NCI-H69 (cell line): ENCODE data around the gene ASB2.
A peak's percentile ranks its signal among the peaks of the same experiment; 100 is the strongest.

Experiments
- DNase-seq: peaks from one replicate; lab custom pipeline; 2025; lab: John Stamatoyannopoulos, UW

ASB2 gene

GRCh38 chr14:93960774-93961438, 15.5 kb downstream of the ASB2 start:
- DNase-seq, result no peak

- DNase-seq, result no peak
These were observed 16.3 kb downstream of the ASB2 start for GRCh38 chr14:93960108-93960475.

- peak; percentile 20 for DNase-seq
These were observed 16.9 kb downstream of the ASB2 start for GRCh38 chr14:93959239-93960107.

GRCh38 chr14:93958567-93959238, 17.7 kb downstream of the ASB2 start:
- DNase-seq, result no peak

- no peak for DNase-seq
These were observed 18.4 kb downstream of the ASB2 start for GRCh38 chr14:93957751-93958566.

GRCh38 chr14:93957333-93957710, 19.0 kb downstream of the ASB2 start:
- DNase-seq, result no peak

GRCh38 chr14:93956514-93957332, 19.6 kb downstream of the ASB2 start:
- no peak for DNase-seq

GRCh38 chr14:93955850-93956481, 20.4 kb downstream of the ASB2 start:
- DNase-seq, result peak; percentile 81

GRCh38 chr14:93954900-93955849, 21.2 kb downstream of the ASB2 start:
- DNase-seq, result peak; percentile 49

- DNase-seq, result no peak
These were observed 21.9 kb downstream of the ASB2 start for GRCh38 chr14:93954516-93954830.

GRCh38 chr14:93953739-93954515, 22.4 kb downstream of the ASB2 start:
- no peak for DNase-seq

- peak; percentile 25 for DNase-seq
These were observed 23.1 kb downstream of the ASB2 start for GRCh38 chr14:93953263-93953662.

GRCh38 chr14:93952829-93953228, 23.5 kb downstream of the ASB2 start:
- no peak for DNase-seq

GRCh38 chr14:93951635-93952540, 24.5 kb downstream of the ASB2 start:
- DNase-seq, result peak; percentile 82

- no peak for DNase-seq
These were observed 25.3 kb downstream of the ASB2 start for GRCh38 chr14:93950948-93951634.

- DNase-seq, result no peak
These were observed 26.8 kb downstream of the ASB2 start for GRCh38 chr14:93949511-93950075.

GRCh38 chr14:93947282-93947681, 29.1 kb downstream of the ASB2 start:
- no peak for DNase-seq
